BLaER1 treated with 17β-estradiol and CSF1 and Interleukin-3, amounts not matched to agents 10 nM and 100 nM (cell line): ENCODE data around the gene JMJD1C.
A peak's percentile ranks its signal among the peaks of the same experiment; 100 is the strongest.

ENCODE experiments used
- H3K27ac ChIP-seq, 11 experiments: shearing (Covaris generic); formaldehyde crosslinking; 2 replicates each; pipeline ENCODE4 v1.8.1; 2022
- H3K27me3 ChIP-seq, 11 experiments: shearing (Covaris generic); formaldehyde crosslinking; 2 replicates each; pipeline ENCODE4 v1.8.1; 2022
- H3K36me3 ChIP-seq, 11 experiments: shearing (Covaris generic); formaldehyde crosslinking; 2 replicates each; pipeline ENCODE4 v1.8.1; 2022
- H3K4me1 ChIP-seq, 10 experiments: shearing (Covaris generic); formaldehyde crosslinking; 2 replicates each; pipeline ENCODE4 v1.8.1; 2022
- H3K4me2 ChIP-seq, 11 experiments: shearing (Covaris generic); formaldehyde crosslinking; 2 replicates each; pipeline ENCODE4 v1.8.1; 2022
- H3K4me3 ChIP-seq, 10 experiments: shearing (Covaris generic); formaldehyde crosslinking; 2 replicates each; pipeline ENCODE4 v1.8.1; 2022
- H3K9ac ChIP-seq, 11 experiments: shearing (Covaris generic); formaldehyde crosslinking; 2 replicates each; pipeline ENCODE4 v1.8.1; 2022
- H3K9me3 ChIP-seq, 11 experiments: shearing (Covaris generic); formaldehyde crosslinking; replicated peaks in 1 of 11; 2 replicates each; pipeline ENCODE4 v1.8.1; 2022
- H4K20me1 ChIP-seq, 11 experiments: shearing (Covaris generic); formaldehyde crosslinking; 2 replicates each; pipeline ENCODE4 v1.8.1; 2022
- Cebpa-rat ChIP-seq, 11 experiments: shearing (Covaris generic); IDR thresholded peaks; 2 replicates each; pipeline ENCODE4 v1.8.1; 2022

Gene JMJD1C

GRCh38 chr10:63430091-63430998 is 35.4 kb downstream of the JMJD1C start:
- 0 out of 20 replicates have a peak overlapping the region, but pooled peaks of 1 of the 10 experiments have one; percentile 8 for H3K4me3 ChIP-seq
- peak overlapping the region in 4 of 11 experiments; percentile 14 to 50 (median 23); a peak in 4 of 22 replicates for H3K27ac ChIP-seq
- peaks cover 0 to 65% (median 12%) of the 10 kb centered on the region in 11 experiments; a peak in 14 of 22 replicates for H4K20me1 ChIP-seq
- peaks cover 16 to 48% (median 30%) of the 10 kb centered on the region in 10 experiments for H3K4me1 ChIP-seq
- no peak overlapping the region for H3K9ac ChIP-seq
- TF ChIP-seq Cebpa-rat (IDR thresholded peaks at IDR 0.05), result no peak
- peaks cover 0 to 33% (median 18%) of the 10 kb centered on the region in 11 experiments; a peak in 20 of 22 replicates for H3K36me3 ChIP-seq
- H3K9me3 ChIP-seq, result peaks cover 0 to 25% (median 14%) of the 10 kb centered on the region in 11 experiments; a peak in 14 of 22 replicates
- H3K27me3 ChIP-seq, result no peaks in the 10 kb centered on the region
- peak overlapping the region; percentile 27 to 77 (median 61); a peak in 17 of 22 replicates for H3K4me2 ChIP-seq

GRCh38 chr10:63429281-63429680 is 36.5 kb downstream of the JMJD1C start:
- no peak for TF ChIP-seq Cebpa-rat (IDR thresholded peaks at IDR 0.05)
- H3K9me3 ChIP-seq, result peaks cover 0 to 25% (median 14%) of the 10 kb centered on the region in 11 experiments; a peak in 14 of 22 replicates
- H3K4me3 ChIP-seq, result no peak overlapping the region
- no peak overlapping the region for H3K9ac ChIP-seq
- H3K4me2 ChIP-seq, result peak overlapping the region in 10 of 11 experiments; percentile 1 to 77 (median 8); a peak in 11 of 22 replicates
- H3K36me3 ChIP-seq, result peaks cover 0 to 33% (median 18%) of the 10 kb centered on the region in 11 experiments; a peak in 20 of 22 replicates
- no peaks in the 10 kb centered on the region for H3K27me3 ChIP-seq
- peaks cover 16 to 41% (median 30%) of the 10 kb centered on the region in 10 experiments for H3K4me1 ChIP-seq
- H3K27ac ChIP-seq, result no peak overlapping the region
- peaks cover 0 to 58% (median 6%) of the 10 kb centered on the region in 11 experiments; a peak in 12 of 22 replicates for H4K20me1 ChIP-seq

- Histone ChIP-seq H3K9ac (no peak overlapping the region), H3K4me3 (no peak overlapping the region), H3K27me3 (no peaks in the 10 kb centered on the region), H4K20me1 (peaks cover 0 to 49% (median 10%) of the 10 kb centered on the region in 11 experiments; a peak in 12 of 22 replicates), H3K27ac (no peak overlapping the region), H3K4me1 (peaks cover 18 to 55% (median 38%) of the 10 kb centered on the region in 10 experiments), H3K36me3 (peaks cover 0 to 22% (median 16%) of the 10 kb centered on the region in 11 experiments; a peak in 20 of 22 replicates), H3K4me2 (no peak overlapping the region), H3K9me3 (peaks cover 0 to 15% (median 7%) of the 10 kb centered on the region in 11 experiments; a peak in 13 of 22 replicates)
- TF ChIP-seq Cebpa-rat (IDR thresholded peaks at IDR 0.05), result no peak
Observed at GRCh38 chr10:63427013-63427412, 38.8 kb downstream of the JMJD1C start.

- Histone ChIP-seq H3K4me2 (no peak overlapping the region), H3K9me3 (peaks cover 0 to 9% (median 0%) of the 10 kb centered on the region in 11 experiments; a peak in 2 of 22 replicates), H4K20me1 (peaks cover 0 to 56% (median 13%) of the 10 kb centered on the region in 11 experiments; a peak in 12 of 22 replicates), H3K4me1 (peaks cover 27 to 55% (median 37%) of the 10 kb centered on the region in 10 experiments), H3K4me3 (no peak overlapping the region), H3K36me3 (peaks cover 0 to 13% (median 7%) of the 10 kb centered on the region in 11 experiments; a peak in 9 of 22 replicates), H3K9ac (no peak overlapping the region), H3K27ac (no peak overlapping the region), H3K27me3 (no peaks in the 10 kb centered on the region)
- TF ChIP-seq Cebpa-rat (IDR thresholded peaks at IDR 0.05), result no peak
Observed at GRCh38 chr10:63425512-63425911, 40.3 kb downstream of the JMJD1C start.

GRCh38 chr10:63424576-63424975 is 41.2 kb downstream of the JMJD1C start:
- Histone ChIP-seq H3K9me3 (peaks cover 0 to 9% (median 0%) of the 10 kb centered on the region in 11 experiments; a peak in 2 of 22 replicates), H3K27ac (no peak overlapping the region), H3K27me3 (no peaks in the 10 kb centered on the region), H3K4me2 (no peak overlapping the region), H3K9ac (no peak overlapping the region), H3K36me3 (peaks cover 0 to 13% (median 7%) of the 10 kb centered on the region in 11 experiments; a peak in 9 of 22 replicates), H3K4me1 (peaks cover 22 to 50% (median 29%) of the 10 kb centered on the region in 10 experiments), H4K20me1 (peaks cover 0 to 62% (median 6%) of the 10 kb centered on the region in 11 experiments; a peak in 12 of 22 replicates), H3K4me3 (no peak overlapping the region)
- no peak for TF ChIP-seq Cebpa-rat (IDR thresholded peaks at IDR 0.05)

GRCh38 chr10:63423494-63423893 is 42.3 kb downstream of the JMJD1C start:
- 0 out of 22 replicates have a peak overlapping the region, but pooled peaks of 2 of the 11 experiments have one; percentile 15 to 83 for H3K4me2 ChIP-seq
- H3K9me3 ChIP-seq, result peaks cover 0 to 9% (median 0%) of the 10 kb centered on the region in 11 experiments; a peak in 2 of 22 replicates
- H4K20me1 ChIP-seq, result peaks cover 0 to 65% (median 6%) of the 10 kb centered on the region in 11 experiments; a peak in 10 of 22 replicates
- H3K4me1 ChIP-seq, result peaks cover 14 to 40% (median 21%) of the 10 kb centered on the region in 10 experiments
- H3K27ac ChIP-seq, result peak overlapping the region in 1 of 11 experiments; percentile 7; a peak in 1 of 22 replicates
- no peak overlapping the region for H3K4me3 ChIP-seq
- peaks cover 0 to 13% (median 7%) of the 10 kb centered on the region in 11 experiments; a peak in 9 of 22 replicates for H3K36me3 ChIP-seq
- H3K27me3 ChIP-seq, result no peaks in the 10 kb centered on the region
- H3K9ac ChIP-seq, result no peak overlapping the region
- no peak for TF ChIP-seq Cebpa-rat (IDR thresholded peaks at IDR 0.05)

- H3K4me3 ChIP-seq, result no peak overlapping the region
- peak overlapping the region in 10 of 11 experiments; percentile 17 to 71 (median 48); a peak in 14 of 22 replicates for H3K27ac ChIP-seq
- peak overlapping the region; percentile 20 to 83 (median 57) for H3K4me2 ChIP-seq
- no peak for TF ChIP-seq Cebpa-rat (IDR thresholded peaks at IDR 0.05)
- H3K4me1 ChIP-seq, result peaks cover 14 to 40% (median 21%) of the 10 kb centered on the region in 10 experiments
- H3K9ac ChIP-seq, result peak overlapping the region in 3 of 11 experiments; percentile 11 to 49 (median 24); a peak in 2 of 22 replicates
- no peaks in the 10 kb centered on the region for H3K9me3 ChIP-seq
- no peaks in the 10 kb centered on the region for H3K27me3 ChIP-seq
- H3K36me3 ChIP-seq, result no peaks in the 10 kb centered on the region; a peak in 2 of 22 replicates
- H4K20me1 ChIP-seq, result peaks cover 0 to 77% (median 17%) of the 10 kb centered on the region in 11 experiments; a peak in 12 of 22 replicates
Observed at GRCh38 chr10:63421591-63421990, 44.2 kb downstream of the JMJD1C start.

GRCh38 chr10:63416376-63416775 is 49.4 kb downstream of the JMJD1C start:
- TF ChIP-seq Cebpa-rat (IDR thresholded peaks at IDR 0.05), result no peak
- Histone ChIP-seq H3K36me3 (peaks cover 0 to 11% (median 5%) of the 10 kb centered on the region in 11 experiments; a peak in 9 of 22 replicates), H3K9ac (no peak overlapping the region), H3K27me3 (no peaks in the 10 kb centered on the region), H4K20me1 (peaks cover 0 to 72% (median 22%) of the 10 kb centered on the region in 11 experiments; a peak in 13 of 22 replicates), H3K4me2 (no peak overlapping the region), H3K27ac (no peak overlapping the region), H3K4me1 (peaks cover 5 to 20% (median 6%) of the 10 kb centered on the region in 10 experiments), H3K4me3 (no peak overlapping the region), H3K9me3 (no peaks in the 10 kb centered on the region)
